ENCODE measurements around the gene B4GALNT3.

The B4GALNT3 gene

GRCh38 chr12:461425-461824, 1.7 kb downstream of the B4GALNT3 start:
- ATAC-seq (no peak), DNase-seq (no peak)
- Mint-ChIP-seq H3K9me3 (no peaks in the 10 kb centered on the region), H3K4me1 (peaks cover 11% of the 10 kb centered on the region), H3K27me3 (peaks cover 75% of the 10 kb centered on the region), H3K4me3 (peak overlapping the region; percentile 78 to 79), H3K27ac (no peak overlapping the region)

- DNase-seq: no peak
- ATAC-seq: no peak
- H3K27me3 Mint-ChIP-seq: peaks cover 60% of the 10 kb centered on the region
- H3K9me3 Mint-ChIP-seq: no peaks in the 10 kb centered on the region
- no peak overlapping the region for H3K4me3 Mint-ChIP-seq
- peaks cover 11% of the 10 kb centered on the region for H3K4me1 Mint-ChIP-seq
- no peak overlapping the region for H3K27ac Mint-ChIP-seq
These were observed 3.4 kb downstream of the B4GALNT3 start for GRCh38 chr12:462936-463705.

- ATAC-seq: no peak
- H3K9me3 Mint-ChIP-seq: no peaks in the 10 kb centered on the region
- H3K4me3 Mint-ChIP-seq: no peak overlapping the region
- H3K4me1 Mint-ChIP-seq: peaks cover 12% of the 10 kb centered on the region
- no peak overlapping the region for H3K27ac Mint-ChIP-seq
- H3K27me3 Mint-ChIP-seq: peaks cover 45% of the 10 kb centered on the region
- DNase-seq: no peak
These were observed 4.9 kb downstream of the B4GALNT3 start for GRCh38 chr12:464484-465267.

- ATAC-seq: no peak
- no peak for DNase-seq
- H3K9me3 Mint-ChIP-seq: no peaks in the 10 kb centered on the region
- peaks cover 39% of the 10 kb centered on the region for H3K27me3 Mint-ChIP-seq
- no peak overlapping the region for H3K4me3 Mint-ChIP-seq
- no peak overlapping the region for H3K27ac Mint-ChIP-seq
- peaks cover 8% of the 10 kb centered on the region for H3K4me1 Mint-ChIP-seq
These were observed 6.3 kb downstream of the B4GALNT3 start for GRCh38 chr12:466039-466438.

DNA sequence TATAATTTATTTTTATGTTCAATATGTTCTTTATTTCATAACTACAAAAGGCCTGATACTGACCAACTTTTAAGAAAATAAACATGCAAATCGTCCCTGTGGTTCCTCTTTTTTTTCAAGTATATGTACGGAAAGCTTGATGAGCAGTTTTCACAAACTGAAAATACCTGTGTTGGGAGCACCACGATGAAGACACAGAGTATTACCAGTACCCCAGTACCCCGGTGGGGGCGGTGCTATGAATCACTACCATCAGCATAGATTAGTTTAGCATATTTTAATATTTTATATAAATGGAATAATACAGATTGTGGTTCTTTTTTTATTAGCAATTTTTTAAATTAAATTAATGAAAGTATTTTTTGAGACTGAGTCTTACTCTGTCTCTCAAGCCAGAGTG, 7.0 kb downstream of the B4GALNT3 start:
- Mint-ChIP-seq H3K4me3 (no peak overlapping the region), H3K9me3 (no peaks in the 10 kb centered on the region), H3K27me3 (peaks cover 32% of the 10 kb centered on the region), H3K27ac (no peak overlapping the region), H3K4me1 (peaks cover 6% of the 10 kb centered on the region)
- ATAC-seq (no peak), DNase-seq (no peak)

DNA sequence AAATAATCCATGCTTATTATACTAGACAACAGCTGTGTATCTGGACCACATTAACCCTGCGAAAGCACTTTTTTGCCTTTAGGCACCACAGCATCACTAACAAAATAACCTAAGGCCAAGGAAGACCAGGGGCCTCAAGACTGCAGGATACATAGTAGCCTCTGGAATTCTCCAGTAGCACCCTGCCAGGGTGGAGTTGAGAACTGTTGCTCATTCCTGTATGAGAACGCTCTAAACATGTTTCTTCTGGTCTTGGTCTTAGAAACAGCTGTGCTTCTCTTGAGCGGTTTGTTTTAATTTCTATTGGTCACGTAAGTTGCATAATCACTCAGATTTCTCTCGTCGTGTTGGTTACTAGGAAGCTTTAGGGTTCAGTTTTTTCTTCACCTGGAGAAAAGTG, 7.9 kb downstream of the B4GALNT3 start:
- Mint-ChIP-seq H3K27me3 (peaks cover 26% of the 10 kb centered on the region), H3K9me3 (no peaks in the 10 kb centered on the region), H3K4me3 (no peak overlapping the region), H3K27ac (no peak overlapping the region), H3K4me1 (peaks cover 6% of the 10 kb centered on the region)
- ATAC-seq (no peak), DNase-seq (no peak)

GRCh38 chr12:468671-469389, 9.1 kb downstream of the B4GALNT3 start:
- ATAC-seq: no peak
- no peak overlapping the region for H3K4me3 Mint-ChIP-seq
- H3K9me3 Mint-ChIP-seq: no peaks in the 10 kb centered on the region
- DNase-seq: no peak
- peaks cover 27% of the 10 kb centered on the region for H3K27me3 Mint-ChIP-seq
- no peak overlapping the region for H3K27ac Mint-ChIP-seq
- H3K4me1 Mint-ChIP-seq: peaks cover 6% of the 10 kb centered on the region

GRCh38 chr12:470133-470532, 10.4 kb downstream of the B4GALNT3 start:
- no peak overlapping the region for H3K27ac Mint-ChIP-seq
- H3K9me3 Mint-ChIP-seq: no peaks in the 10 kb centered on the region
- H3K4me1 Mint-ChIP-seq: peaks cover 6% of the 10 kb centered on the region
- H3K4me3 Mint-ChIP-seq: no peak overlapping the region
- DNase-seq: no peak
- ATAC-seq: no peak
- peaks cover 26% of the 10 kb centered on the region for H3K27me3 Mint-ChIP-seq

GRCh38 chr12:473198-473597, 13.5 kb downstream of the B4GALNT3 start:
- Mint-ChIP-seq H3K4me1 (peaks cover 6% of the 10 kb centered on the region), H3K9me3 (no peaks in the 10 kb centered on the region), H3K27ac (no peak overlapping the region), H3K4me3 (no peak overlapping the region), H3K27me3 (peaks cover 35% of the 10 kb centered on the region)
- ATAC-seq (no peak), DNase-seq (no peak)

DNA sequence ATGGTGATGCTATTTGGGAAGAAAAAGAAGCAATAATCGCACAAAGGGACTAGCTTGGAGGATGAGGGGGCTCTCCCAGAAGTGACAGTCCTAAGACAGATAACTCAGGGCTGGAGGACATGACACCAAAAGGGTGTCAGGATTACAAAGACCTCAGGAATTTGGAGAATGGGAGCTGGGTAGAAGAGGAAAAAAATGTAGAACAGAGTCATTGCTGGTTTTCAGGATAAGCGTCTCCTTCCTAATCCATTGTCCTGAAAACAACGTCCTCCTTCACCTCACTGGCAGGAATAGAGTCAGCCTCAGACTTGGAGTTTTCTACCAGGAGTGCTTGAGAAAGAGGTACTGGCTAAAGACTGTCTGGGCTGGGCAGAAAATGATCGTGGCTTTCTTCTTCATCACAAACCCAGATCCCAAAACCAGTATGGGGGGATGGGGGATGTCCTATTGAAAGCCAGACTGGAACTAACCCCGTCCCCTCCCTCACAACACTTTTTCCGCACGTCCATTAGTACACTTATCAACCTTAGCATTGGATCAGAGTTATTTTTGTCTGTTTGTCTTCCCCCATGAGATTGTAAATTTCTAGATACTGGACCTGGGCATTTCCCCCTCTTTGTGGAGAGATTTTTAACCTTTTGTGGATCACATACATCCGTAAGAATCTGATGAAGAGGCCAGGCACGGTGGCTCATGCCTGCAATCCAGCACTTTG, 14.3 kb downstream of the B4GALNT3 start:
- H3K9me3 Mint-ChIP-seq: no peaks in the 10 kb centered on the region
- H3K27me3 Mint-ChIP-seq: peaks cover 35% of the 10 kb centered on the region
- DNase-seq (no peak), ATAC-seq (no peak)
- no peaks in the 10 kb centered on the region for H3K4me1 Mint-ChIP-seq
- H3K4me3 Mint-ChIP-seq: no peak overlapping the region
- no peak overlapping the region for H3K27ac Mint-ChIP-seq

DNA sequence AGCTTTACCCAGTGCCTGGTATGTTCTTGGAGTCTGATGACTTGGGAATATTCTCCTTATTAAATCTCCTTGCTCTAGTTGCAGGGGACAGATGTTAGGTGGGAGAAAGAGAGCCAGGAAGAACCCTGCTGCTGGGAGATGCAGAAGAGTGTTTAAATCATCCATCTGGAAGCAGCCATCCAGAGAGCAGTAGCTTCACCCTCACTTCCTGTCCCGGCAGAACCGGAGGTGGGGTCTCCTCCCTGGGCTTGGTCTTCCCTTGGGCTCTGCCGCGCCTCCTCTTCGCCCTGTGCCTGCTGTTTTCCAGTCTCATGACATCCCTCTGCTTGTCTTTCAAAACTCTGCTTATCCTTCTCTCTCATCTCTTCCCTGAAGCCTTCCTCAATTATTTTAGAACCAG, 15.5 kb downstream of the B4GALNT3 start:
- Mint-ChIP-seq H3K9me3 (no peaks in the 10 kb centered on the region), H3K4me1 (no peaks in the 10 kb centered on the region), H3K4me3 (no peak overlapping the region), H3K27me3 (peaks cover 35% of the 10 kb centered on the region), H3K27ac (no peak overlapping the region)
- ATAC-seq: no peak
- DNase-seq: no peak

- no peak overlapping the region for H3K4me3 Mint-ChIP-seq
- no peak overlapping the region for H3K27ac Mint-ChIP-seq
- H3K27me3 Mint-ChIP-seq: peaks cover 47% of the 10 kb centered on the region
- ATAC-seq: no peak
- H3K9me3 Mint-ChIP-seq: no peaks in the 10 kb centered on the region
- no peak for DNase-seq
- H3K4me1 Mint-ChIP-seq: no peaks in the 10 kb centered on the region
These were observed 19.4 kb downstream of the B4GALNT3 start for GRCh38 chr12:479161-479560.

GRCh38 chr12:480831-481816, 21.4 kb downstream of the B4GALNT3 start:
- Mint-ChIP-seq H3K9me3 (no peaks in the 10 kb centered on the region), H3K27me3 (peaks cover 44% of the 10 kb centered on the region), H3K27ac (peak overlapping the region in 1 of 2 donors; percentile 35), H3K4me1 (no peaks in the 10 kb centered on the region), H3K4me3 (no peak overlapping the region)
- ATAC-seq (no peak), DNase-seq (no peak)

DNA sequence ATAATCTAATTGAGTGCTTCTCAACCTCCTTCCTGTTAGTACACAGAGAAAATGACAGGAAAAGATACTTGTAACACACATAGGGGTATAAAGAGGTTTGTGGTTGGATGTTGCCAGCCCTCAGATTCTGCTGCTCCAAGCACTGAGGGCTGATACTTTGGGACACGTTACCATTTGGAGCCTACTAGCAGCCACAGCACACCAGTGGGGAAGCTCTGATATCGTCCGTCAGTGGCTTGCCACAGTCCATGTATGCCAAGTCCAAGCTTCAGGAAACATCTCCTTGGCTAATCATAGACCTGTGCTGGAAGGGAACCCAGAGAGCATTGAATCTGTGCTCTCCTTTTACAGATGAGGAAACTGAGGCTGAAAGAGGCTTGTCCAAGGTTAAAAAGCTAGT, 22.3 kb downstream of the B4GALNT3 start:
- Mint-ChIP-seq H3K4me1 (no peaks in the 10 kb centered on the region), H3K27me3 (peaks cover 42% of the 10 kb centered on the region), H3K27ac (peak overlapping the region in 1 of 2 donors; percentile 35), H3K9me3 (no peaks in the 10 kb centered on the region), H3K4me3 (no peak overlapping the region)
- no peak for DNase-seq
- ATAC-seq: no peak
